H1 (cell line): ENCODE data around the gene FAM240A. TPM values are rescaled to one million over a fixed set of nuclear protein-coding genes. Genes with fewer than 3 reads are reported as not detected.

Source experiments
- CTCF ChIA-PET: fragments of 300-600 bp; sonication (Branson Sonifier 250); formaldehyde crosslinking; loops from one replicate; lab custom pipeline; 2021; ENCODE audit not compliant: partially characterized antibody; lab: Charles Lee
- POLR2A ChIA-PET: fragments of 300-600 bp; sonication (Branson Sonifier 250); formaldehyde crosslinking; loops from one replicate; lab custom pipeline; 2021; ENCODE audit warnings: inconsistent platforms; ENCODE audit not compliant: partially characterized antibody; lab: Charles Lee
- DNase-seq, 2 experiments: peaks; one replicate each; pipeline versions ENCODE4 v3.0.0 to v3.0.0-alpha.2; 2010 to 2022; ENCODE audit warnings: low spot score in 2 of 2, low read depth in 1 of 2, mixed read lengths in 1 of 2
- FAIRE-seq: peaks from 2 replicates; lab custom pipeline; 2011; peaks lifted over from hg19 to GRCh38; lab: Jason Lieb, UNC
- H2AFZ ChIP-seq: 2 replicates; pipeline ENCODE4 v1.8.1; 2012; ENCODE audit warnings: low read length, inconsistent platforms
- H2AK5ac ChIP-seq: 2 replicates; pipeline ENCODE4 v1.6.1; 2013; ENCODE audit warnings: low read depth, low read length
- H2BK120ac ChIP-seq: replicated peaks from 2 replicates; pipeline ENCODE3; 2013; ENCODE audit warnings: low read depth, low read length, inconsistent platforms
- H2BK12ac ChIP-seq: 2 replicates; pipeline ENCODE4 v1.6.1; 2013; ENCODE audit warnings: low read depth, low read length
- H2BK15ac ChIP-seq: 2 replicates; pipeline ENCODE4 v1.6.1; 2013; ENCODE audit warnings: low read length
- H2BK20ac ChIP-seq: 2 replicates; pipeline ENCODE4 v1.6.1; 2013; ENCODE audit warnings: low read length
- H2BK5ac ChIP-seq: 2 replicates; pipeline ENCODE4 v1.6.1; 2013; ENCODE audit warnings: low read depth, low read length
- H3K14ac ChIP-seq: 2 replicates; pipeline ENCODE4 v1.6.1; 2013; ENCODE audit warnings: inconsistent platforms; ENCODE audit not compliant: insufficient read length
- H3K18ac ChIP-seq: 2 replicates; pipeline ENCODE4 v1.6.1; 2013; ENCODE audit warnings: low read length; ENCODE audit errors: extremely low read depth
- H3K23ac ChIP-seq: 2 replicates; pipeline ENCODE4 v1.6.1; 2013; ENCODE audit warnings: inconsistent platforms; ENCODE audit not compliant: insufficient read length
- H3K23me2 ChIP-seq: 2 replicates; pipeline ENCODE4 v1.6.1; 2013; ENCODE audit warnings: low read depth, low read length
- H3K27ac ChIP-seq: 2 replicates; pipeline ENCODE4 v1.6.1; 2011; ENCODE audit warnings: low read depth, low read length, inconsistent platforms
- H3K27me3 ChIP-seq, 4 experiments: replicated peaks in 1 of 4; 1 replicate in 1 of 4; 2 replicates in 3 of 4; pipeline versions ENCODE4 v1.6.1 to v1.8.1; 2011 to 2013; ENCODE audit warnings: low read length in 3 of 4, mild to moderate bottlenecking in 3 of 4, inconsistent platforms in 2 of 4, mixed read lengths in 2 of 4, moderate library complexity in 1 of 4; ENCODE audit not compliant: control insufficient read depth in 3 of 4, insufficient read depth in 3 of 4; ENCODE audit errors: extremely low read depth in 1 of 4
- H3K36me3 ChIP-seq, 4 experiments: 2 replicates each; pipeline versions ENCODE4 v1.6.1 to v1.8.1; 2011 to 2013; ENCODE audit warnings: mild to moderate bottlenecking in 4 of 4, low read length in 3 of 4, moderate library complexity in 2 of 4, control low read depth in 1 of 4, inconsistent platforms in 1 of 4; ENCODE audit not compliant: insufficient read depth in 4 of 4, control insufficient read depth in 2 of 4
- H3K4ac ChIP-seq: replicated peaks from 2 replicates; pipeline ENCODE3; 2013; ENCODE audit warnings: low read length, low read depth, mixed read lengths, inconsistent platforms; ENCODE audit not compliant: insufficient read length
- H3K4me1 ChIP-seq, 4 experiments: replicated peaks in 1 of 4; 1 replicate in 1 of 4; 2 replicates in 3 of 4; pipeline versions ENCODE4 v1.6.1 to v1.8.1; 2011 to 2013; ENCODE audit warnings: low read length in 3 of 4, inconsistent platforms in 2 of 4, mixed read lengths in 1 of 4; ENCODE audit not compliant: insufficient read depth in 4 of 4, control insufficient read depth in 3 of 4
- H3K4me2 ChIP-seq, 2 experiments: 2 replicates each; pipeline versions ENCODE4 v1.6.1 to v1.8.1; 2011 to 2013; ENCODE audit warnings: low read depth in 2 of 2, low read length in 2 of 2, control low read depth in 1 of 2, inconsistent platforms in 1 of 2, mild to moderate bottlenecking in 1 of 2; ENCODE audit not compliant: insufficient read depth in 1 of 2
- H3K4me3 ChIP-seq, 4 experiments: fragments of 200-600, 300-600 bp in 1 of 4; sonication (generic), shearing (Covaris generic), sonication (Bioruptor Twin) in 1 of 4; 2 replicates each; pipeline versions ENCODE4 v1.5.1 to v1.8.1; 2011 to 2016; ENCODE audit warnings: low read length in 4 of 4, low read depth in 3 of 4, control low read depth in 2 of 4, inconsistent platforms in 2 of 4, mild to moderate bottlenecking in 2 of 4, mixed read lengths in 1 of 4, moderate library complexity in 1 of 4; ENCODE audit not compliant: insufficient read depth in 2 of 4; ENCODE audit errors: extremely low read depth in 1 of 4
- H3K56ac ChIP-seq: replicated peaks from 2 replicates; pipeline ENCODE3; 2013; ENCODE audit warnings: low read depth, mild to moderate bottlenecking, mixed read lengths, low read length, inconsistent platforms; ENCODE audit not compliant: insufficient read length
- H3K79me1 ChIP-seq: 2 replicates; pipeline ENCODE4 v1.6.1; 2013; ENCODE audit warnings: low read depth, low read length, control low read depth
- H3K79me2 ChIP-seq, 2 experiments: 2 replicates each; pipeline versions ENCODE4 v1.6.1 to v1.8.1; 2012 to 2013; ENCODE audit warnings: low read length in 2 of 2, mild to moderate bottlenecking in 2 of 2, inconsistent platforms in 1 of 2; ENCODE audit not compliant: insufficient read depth in 2 of 2, control insufficient read depth in 1 of 2
- H3K9ac ChIP-seq, 4 experiments: replicated peaks in 1 of 4; 1 replicate in 1 of 4; 2 replicates in 3 of 4; pipeline versions ENCODE4 v1.6.1 to v1.8.1; 2011 to 2013; ENCODE audit warnings: low read depth in 3 of 4, low read length in 3 of 4, control low read depth in 2 of 4, mild to moderate bottlenecking in 2 of 4, moderate library complexity in 2 of 4, inconsistent platforms in 1 of 4; ENCODE audit errors: extremely low read depth in 1 of 4
- H3K9me3 ChIP-seq, 2 experiments: 2 replicates each; pipeline versions ENCODE4 v1.6.1 to v1.8.1; 2012 to 2013; ENCODE audit warnings: mild to moderate bottlenecking in 2 of 2, moderate library complexity in 2 of 2, control low read depth in 1 of 2, inconsistent platforms in 1 of 2, low read depth in 1 of 2, low read length in 1 of 2, mixed read lengths in 1 of 2; ENCODE audit not compliant: insufficient read depth in 2 of 2
- H4K20me1 ChIP-seq, 2 experiments: replicated peaks in 1 of 2; 2 replicates each; pipeline versions ENCODE3 to v1.8.1; 2011 to 2013; ENCODE audit warnings: inconsistent platforms in 2 of 2, low read length in 2 of 2, mild to moderate bottlenecking in 1 of 2; ENCODE audit not compliant: insufficient read depth in 2 of 2, control insufficient read depth in 1 of 2
- H4K5ac ChIP-seq: 2 replicates; pipeline ENCODE4 v1.6.1; 2013; ENCODE audit warnings: low read length, low read depth, mixed read lengths, inconsistent platforms; ENCODE audit not compliant: insufficient read length
- H4K8ac ChIP-seq: 2 replicates; pipeline ENCODE4 v1.8.0; 2013; ENCODE audit warnings: mild to moderate bottlenecking, moderate library complexity, low read length, inconsistent platforms; ENCODE audit not compliant: insufficient read depth; ENCODE audit errors: extremely low read depth
- H4K91ac ChIP-seq: replicated peaks from 2 replicates; pipeline ENCODE3; 2013; ENCODE audit warnings: low read length, mixed read lengths, inconsistent platforms; ENCODE audit not compliant: insufficient read length
- ASH2L ChIP-seq: fragments of 200-600, 300-600 bp; sonication (generic); IDR thresholded peaks from one replicate; pipeline ENCODE4 v1.7.1; 2017; ENCODE audit warnings: low read length
- CHD1 ChIP-seq: IDR thresholded peaks from 2 replicates; pipeline ENCODE4 v1.6.1; 2012; ENCODE audit warnings: low read depth, low read length, improper control_type of control experiment
- CREB1 ChIP-seq: IDR thresholded peaks from 2 replicates; pipeline ENCODE4 v1.6.1; 2012; ENCODE audit warnings: inconsistent platforms
- EGR1 ChIP-seq: IDR thresholded peaks from 2 replicates; pipeline ENCODE4 v1.6.1; 2011; ENCODE audit warnings: low read depth, low read length, borderline replicate concordance
- HDAC6 ChIP-seq: IDR thresholded peaks from one replicate; pipeline ENCODE4 v1.7.1; 2012; ENCODE audit warnings: low read depth, mild to moderate bottlenecking, inconsistent platforms, low read length, moderate library complexity
- NRF1 ChIP-seq: IDR thresholded peaks from 2 replicates; pipeline ENCODE4 v1.6.1; 2011; ENCODE audit warnings: mild to moderate bottlenecking, low read depth, low read length, improper control_type of control experiment
- SAP30 ChIP-seq: fragments of 300-600 bp; sonication (generic); IDR thresholded peaks from 2 replicates; pipeline ENCODE4 v1.7.1; 2012; ENCODE audit warnings: low read length, moderate library complexity, mild to moderate bottlenecking, inconsistent platforms; ENCODE audit not compliant: insufficient read depth, insufficient replicate concordance
- YY1 ChIP-seq: IDR thresholded peaks from 2 replicates; pipeline ENCODE4 v1.6.1; 2011; ENCODE audit warnings: low read depth, mild to moderate bottlenecking, low read length
- polyA plus RNA-seq, 7 experiments: library from polyadenylated mRNA; depleted of rRNA in 3 of 7; stranded (reverse) in 5 of 7; unstranded in 2 of 7; fragments of >200 nt in 5 of 7; fragments of 200-250 nt in 2 of 7; gene quantifications; 1 replicate in 5 of 7; 2 replicates in 1 of 7; 4 replicates in 1 of 7; pipeline versions ENCODE4 v1.2.1 to v1.2.3, GENCODE V29; 2011 to 2013; ENCODE audit warnings: missing spikeins in 2 of 7, mixed read lengths in 2 of 7
- total RNA-seq: library from RNA; stranded (reverse); fragmentation: NEBNext Ultra II Directional; extraction: Animal tissue kit (Norgen Biotek cat#: 25700); gene quantifications from 2 replicates; pipeline ENCODE4 v1.2.1, GENCODE V29; 2021

Gene FAM240A
- total and polyA plus RNA-seq, 2 of the 8 experiments (the other 6 are each of a cell fraction or from before 2014, with no cell fraction given), result 0.08 TPM; not detected in 1

- Histone ChIP-seq H2BK15ac (0 out of 2 replicates have a peak overlapping the region, but pooled peaks have one; percentile 53), H4K20me1 (no peaks in the 10 kb centered on the region), H3K23me2 (no peaks in the 10 kb centered on the region), H2BK12ac (no peak overlapping the region), H3K23ac (no peak overlapping the region), H3K9ac (no peak overlapping the region), H3K56ac (no peak overlapping the region), H3K27me3 (no peaks in the 10 kb centered on the region), H2BK20ac (no peak overlapping the region), H3K27ac (no peak overlapping the region), H3K9me3 (peaks cover 2 to 4% of the 10 kb centered on the region in 2 experiments; a peak in 2 of 4 replicates), H2AK5ac (no peak overlapping the region), H2BK120ac (no peak overlapping the region), H3K4ac (no peak overlapping the region), H4K91ac (no peak overlapping the region), H3K79me1 (no peaks in the 10 kb centered on the region), H2AFZ (no peak overlapping the region), H3K4me2 (no peak overlapping the region), H3K18ac (no peak overlapping the region), H3K79me2 (no peaks in the 10 kb centered on the region), H3K36me3 (no peaks in the 10 kb centered on the region), H2BK5ac (no peak overlapping the region), H4K5ac (no peak overlapping the region), H4K8ac (no peak overlapping the region), H3K14ac (no peak overlapping the region), H3K4me1 (no peaks in the 10 kb centered on the region), H3K4me3 (no peak overlapping the region)
- POLR2A ChIA-PET, result interaction anchor here (1.3 kb wide), 1 partner anchor 55 kb away, joined by 4 read pairs; no protein-coding TSS in a partner anchor
- TF ChIP-seq CHD1, result no peak
- no peak for TF ChIP-seq YY1
- no peak for TF ChIP-seq HDAC6
- no peak for TF ChIP-seq SAP30
- TF ChIP-seq CREB1, result no peak
- TF ChIP-seq EGR1, result no peak
- TF ChIP-seq NRF1, result no peak
- no peak for TF ChIP-seq ASH2L
- DNase-seq (no peak), FAIRE-seq (no peak)
- CTCF ChIA-PET, result interaction anchor here (0.6 to 4.2 kb wide), 8 partner anchors 10 to 736 kb away, joined by 3 to 27 read pairs (median 4); no protein-coding TSS in a partner anchor
Measured at GRCh38 chr3:46639221-46639620, 26.9 kb downstream of the FAM240A start.
